ENCODE data around the gene NOX5.
A peak's percentile ranks its signal among the peaks of the same experiment; 100 is the strongest.

Gene NOX5

DNA sequence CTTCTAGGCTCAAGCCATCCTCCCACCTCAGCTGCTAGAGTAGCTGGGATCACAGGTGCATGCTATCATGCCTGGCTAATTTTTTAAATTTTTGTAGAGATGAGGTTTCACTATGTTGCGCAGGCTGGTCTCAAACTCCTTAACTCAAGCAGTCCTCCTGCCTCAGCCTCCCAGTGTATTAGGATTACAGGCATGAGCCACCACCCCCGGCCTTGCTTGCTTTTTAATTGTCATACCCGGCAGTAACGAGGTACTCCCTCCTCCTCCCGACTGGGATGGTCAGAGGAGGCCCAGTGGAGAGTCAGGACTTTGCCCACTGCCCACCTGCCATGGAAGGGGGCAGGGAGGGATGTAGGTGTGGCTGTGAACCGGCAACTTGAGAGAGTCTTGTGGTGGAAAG lies 4.5 kb downstream of the NOX5 start:
- DNase-seq (ENCODE audit: low spot score): no peak

DNA sequence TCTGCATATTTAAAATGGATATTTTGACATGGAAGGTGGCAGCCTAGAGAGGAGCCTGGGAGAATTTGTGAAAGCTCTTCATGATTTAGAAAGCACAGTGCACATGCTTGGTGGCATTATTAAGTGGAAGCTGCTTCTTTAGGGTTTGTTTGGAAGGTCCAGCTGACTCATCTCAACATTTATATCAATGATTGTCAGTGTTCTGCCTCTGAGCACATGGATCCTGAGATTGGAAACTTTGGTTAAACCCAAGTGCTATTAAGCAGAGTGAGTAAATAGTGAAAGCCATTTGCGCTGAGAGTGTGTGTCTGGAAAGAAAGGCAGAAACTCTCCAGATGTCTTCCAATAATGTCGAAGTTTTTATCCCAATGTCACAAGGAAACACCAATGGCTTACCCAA lies 7.4 kb downstream of the NOX5 start:
- DNase-seq (ENCODE audit: low spot score): no peak

DNA sequence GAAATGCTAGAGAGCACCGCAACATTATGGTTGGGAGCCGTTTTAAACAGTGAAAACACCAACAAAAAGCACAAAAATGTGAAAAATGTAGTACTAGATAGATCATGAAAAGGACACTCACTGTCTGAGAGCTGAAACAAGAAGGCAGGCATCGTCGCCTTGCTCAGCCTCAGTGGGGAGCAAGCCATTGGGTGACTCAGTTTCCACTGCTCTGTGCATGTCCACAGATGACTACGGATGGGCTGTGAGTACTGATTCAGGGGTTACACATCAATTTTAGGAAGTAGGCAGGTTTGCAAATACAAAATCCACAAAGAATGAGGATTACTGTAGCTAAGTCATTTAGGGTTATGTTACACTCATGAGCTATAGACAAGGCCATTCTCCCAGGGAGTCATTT lies 10.8 kb downstream of the NOX5 start:
- no peak for DNase-seq (ENCODE audit: low spot score)

DNA sequence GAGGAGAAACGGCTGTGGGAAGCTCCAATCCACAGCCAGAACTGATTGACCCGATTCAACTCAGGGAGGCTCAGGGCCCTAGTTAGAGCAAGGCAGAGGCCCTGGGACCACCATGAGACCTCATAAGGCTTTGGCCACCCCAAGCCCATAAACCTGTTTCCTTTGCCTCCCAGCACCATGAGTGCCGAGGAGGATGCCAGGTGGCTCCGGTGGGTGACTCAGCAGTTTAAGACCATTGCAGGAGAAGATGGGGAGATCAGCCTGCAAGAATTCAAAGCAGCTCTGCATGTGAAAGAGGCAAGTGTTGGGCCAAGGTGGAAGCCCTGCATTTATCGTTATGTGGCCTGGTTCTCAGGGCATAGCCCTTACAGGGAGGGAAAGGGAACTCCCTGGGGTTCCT lies 11.9 kb downstream of the NOX5 start:
- no peak for DNase-seq (ENCODE audit: low spot score)

DNA sequence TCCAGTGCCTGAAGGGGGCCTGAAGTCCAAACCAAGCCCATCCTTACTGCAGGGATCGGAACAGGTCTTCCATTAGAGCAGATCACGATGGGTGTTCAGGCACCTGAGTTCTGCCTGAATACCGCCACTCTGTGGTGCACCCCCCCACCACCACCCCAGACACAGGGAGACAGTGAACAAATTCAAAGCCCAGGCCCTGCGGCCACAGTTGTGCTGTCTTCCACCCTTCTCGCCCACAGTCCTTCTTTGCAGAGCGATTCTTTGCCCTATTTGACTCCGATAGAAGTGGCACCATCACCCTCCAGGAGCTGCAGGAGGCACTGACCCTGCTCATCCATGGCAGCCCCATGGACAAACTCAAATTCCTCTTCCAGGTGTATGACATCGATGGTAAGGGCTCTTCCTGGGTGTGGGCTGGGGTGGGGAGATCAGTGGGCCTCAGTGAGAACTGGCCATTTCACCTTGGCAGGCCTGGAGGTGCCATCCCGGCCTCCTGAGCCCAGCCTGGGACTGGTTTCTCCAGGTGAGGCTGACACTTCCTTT lies 13.6 kb downstream of the NOX5 start:
- no peak for DNase-seq (ENCODE audit: low spot score)

DNA sequence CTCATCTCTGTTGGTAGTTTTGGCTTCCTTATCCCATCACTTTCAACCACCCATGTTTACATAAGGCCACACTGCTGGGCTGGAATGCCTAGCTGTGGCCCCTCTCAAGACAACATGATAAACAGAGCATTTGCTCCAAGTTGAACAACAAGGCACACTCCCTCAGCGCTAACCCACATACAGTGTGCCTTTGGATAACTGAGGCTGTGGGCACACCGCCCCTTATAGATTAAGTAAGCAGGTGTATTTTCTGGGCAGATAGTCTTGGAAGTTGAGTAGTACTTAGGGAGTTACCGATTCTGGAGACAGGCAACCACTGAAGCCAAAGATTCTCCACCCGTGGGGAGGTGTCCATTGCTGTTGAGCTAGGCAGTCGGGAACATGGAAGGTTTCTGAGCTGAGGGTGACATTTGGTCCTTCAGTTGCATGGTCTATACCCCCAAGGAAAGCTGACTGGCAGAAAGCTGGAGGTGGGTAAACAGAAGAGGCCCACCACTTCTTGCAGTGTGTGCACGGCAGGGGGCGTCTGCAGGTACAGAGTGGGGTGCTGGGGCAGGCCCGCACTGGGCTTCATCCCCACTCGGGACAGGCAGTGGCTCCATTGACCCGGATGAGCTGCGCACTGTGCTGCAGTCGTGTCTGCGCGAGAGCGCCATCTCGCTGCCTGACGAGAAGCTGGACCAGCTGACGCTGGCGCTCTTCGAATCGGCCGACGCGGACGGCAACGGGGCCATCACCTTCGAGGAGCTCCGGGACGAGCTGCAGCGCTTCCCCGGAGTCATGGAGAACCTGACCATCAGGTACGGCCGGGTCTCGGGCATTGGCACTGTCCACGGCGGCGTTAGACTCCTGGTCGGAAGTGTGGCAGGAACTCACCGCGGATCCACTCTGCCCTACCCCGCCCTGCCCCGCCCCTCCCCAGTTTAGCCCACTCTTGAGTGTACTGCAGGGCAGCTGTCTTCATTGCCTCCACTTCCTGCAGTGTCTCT lies 16.8 kb downstream of the NOX5 start:
- peak; percentile 86 for DNase-seq (ENCODE audit: low spot score)

DNA sequence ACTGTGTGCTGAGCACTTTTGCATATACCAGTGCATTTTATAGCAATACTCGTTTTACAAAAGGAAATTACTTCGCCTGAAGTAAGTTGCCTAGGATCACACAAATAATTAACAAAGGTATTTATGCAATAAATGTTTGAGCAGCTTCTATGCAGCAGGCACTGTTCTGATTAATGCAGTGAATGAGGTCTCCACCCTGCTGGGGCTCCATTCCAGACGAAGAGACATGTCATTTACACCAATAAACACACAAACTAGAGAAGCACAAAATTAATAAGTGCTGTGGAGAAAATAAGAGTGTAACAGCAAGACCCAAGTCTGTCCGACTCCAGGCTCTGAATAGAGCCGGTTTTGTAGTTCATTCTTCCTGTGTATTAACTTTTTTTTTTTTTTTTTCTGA lies 17.5 kb downstream of the NOX5 start:
- DNase-seq (ENCODE audit: low spot score): no peak

DNA sequence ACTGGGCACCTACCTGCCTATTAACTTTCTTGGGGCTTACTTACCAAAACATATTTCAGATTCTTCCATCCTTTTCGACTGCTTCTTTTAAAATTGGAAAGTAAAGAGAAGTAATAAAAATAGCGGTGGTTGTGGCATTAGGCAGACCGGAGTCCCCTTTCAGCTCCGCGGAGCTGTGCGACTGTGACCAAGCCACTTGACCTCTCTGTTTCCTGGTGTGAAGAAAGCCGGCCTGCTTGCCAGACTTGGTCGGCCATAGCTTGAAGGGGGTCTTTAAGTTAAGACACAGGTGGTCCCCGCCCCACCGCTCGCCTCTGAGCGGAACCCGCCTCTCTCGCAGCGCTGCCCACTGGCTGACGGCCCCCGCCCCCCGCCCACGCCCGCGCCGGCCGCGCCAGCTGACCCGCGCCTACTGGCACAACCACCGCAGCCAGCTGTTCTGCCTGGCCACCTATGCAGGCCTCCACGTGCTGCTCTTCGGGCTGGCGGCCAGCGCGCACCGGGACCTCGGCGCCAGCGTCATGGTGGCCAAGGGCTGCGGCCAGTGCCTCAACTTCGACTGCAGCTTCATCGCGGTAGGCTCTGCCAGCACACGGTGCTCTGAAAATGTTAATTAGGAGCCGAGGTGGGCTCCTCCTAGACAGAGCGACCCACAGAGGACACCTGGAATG lies 18.3 kb downstream of the NOX5 start:
- peak; percentile 42 for DNase-seq (ENCODE audit: low spot score)

DNA sequence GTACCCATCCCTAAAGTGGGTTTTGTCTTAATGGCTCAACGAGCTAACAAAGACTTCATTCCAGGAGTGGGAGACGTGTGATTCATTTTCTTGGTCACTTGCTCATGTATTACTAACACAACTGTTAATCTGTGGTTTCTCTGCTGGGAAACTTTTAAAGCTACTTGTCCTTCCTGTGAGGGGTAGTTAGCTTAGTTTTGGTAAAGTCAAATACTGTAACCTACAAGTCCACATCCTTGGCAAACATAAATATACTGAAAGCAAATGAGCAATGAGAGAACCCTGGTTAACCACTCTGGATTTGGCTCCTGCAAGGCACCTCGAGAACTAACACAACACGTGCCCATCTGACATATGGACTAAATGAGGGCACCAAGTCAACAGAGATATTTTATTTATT lies 19.9 kb downstream of the NOX5 start:
- no peak for DNase-seq (ENCODE audit: low spot score)

DNA sequence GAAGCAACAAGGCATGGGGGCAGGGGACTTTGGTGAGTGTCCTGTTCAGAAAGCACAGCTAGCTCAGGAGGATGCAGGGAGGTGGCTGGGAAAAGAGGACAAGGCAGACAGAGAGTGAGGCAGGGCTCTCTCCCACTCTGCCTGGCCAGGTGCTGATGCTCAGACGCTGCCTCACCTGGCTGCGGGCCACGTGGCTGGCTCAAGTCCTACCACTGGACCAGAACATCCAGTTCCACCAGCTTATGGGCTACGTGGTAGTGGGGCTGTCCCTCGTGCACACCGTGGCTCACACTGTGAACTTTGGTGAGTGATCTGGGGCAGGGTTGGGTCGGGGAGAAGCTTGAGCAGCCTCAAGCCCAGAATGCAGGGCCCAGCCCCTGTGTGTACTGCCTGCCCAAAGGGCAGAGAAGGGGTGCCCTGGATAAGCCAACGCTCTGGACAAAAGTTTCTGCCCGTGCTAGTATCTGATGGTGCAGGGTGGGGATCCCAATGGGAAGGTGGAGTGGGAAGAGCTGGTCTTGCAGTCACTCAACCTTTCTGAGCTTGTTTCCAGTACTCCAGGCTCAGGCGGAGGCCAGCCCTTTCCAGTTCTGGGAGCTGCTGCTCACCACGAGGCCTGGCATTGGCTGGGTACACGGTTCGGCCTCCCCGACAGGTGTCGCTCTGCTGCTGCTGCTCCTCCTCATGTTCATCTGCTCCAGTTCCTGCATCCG lies 20.9 kb downstream of the NOX5 start:
- peak; percentile 76 for DNase-seq (ENCODE audit: low spot score)

DNA sequence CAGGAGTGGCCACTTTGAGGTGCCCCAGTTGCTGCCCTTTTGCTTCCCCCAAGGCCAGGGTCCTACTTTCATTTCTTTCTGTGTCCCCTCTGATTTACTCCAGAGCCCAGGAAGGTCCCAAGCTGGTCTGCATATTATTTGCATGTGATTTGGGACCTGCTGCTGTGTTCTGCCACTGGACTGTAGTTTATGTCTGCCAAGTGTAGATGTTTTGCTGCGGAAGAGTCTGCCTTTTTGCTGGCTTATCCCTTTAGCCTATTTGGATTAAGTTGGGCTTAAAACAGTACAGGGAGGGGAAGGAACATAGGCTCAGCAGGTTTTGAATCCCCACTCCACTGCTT lies 21.4 kb downstream of the NOX5 start:
- DNase-seq (ENCODE audit: low spot score): no peak

DNA sequence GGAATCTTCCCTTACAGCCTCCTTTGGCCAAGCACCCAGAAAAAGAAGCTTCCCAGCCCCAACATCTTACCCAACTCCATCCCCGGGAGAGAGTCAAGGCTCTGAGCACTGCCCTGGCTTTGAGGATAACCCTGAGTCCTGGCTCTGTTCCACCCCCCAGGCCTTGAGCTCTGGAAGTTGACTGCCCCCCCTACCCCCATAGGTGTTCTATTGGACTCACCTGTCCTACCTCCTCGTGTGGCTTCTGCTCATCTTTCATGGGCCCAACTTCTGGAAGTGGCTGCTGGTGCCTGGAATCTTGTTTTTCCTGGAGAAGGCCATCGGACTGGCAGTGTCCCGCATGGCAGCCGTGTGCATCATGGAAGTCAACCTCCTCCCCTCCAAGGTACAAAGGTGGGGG lies 22.3 kb downstream of the NOX5 start:
- no peak for DNase-seq (ENCODE audit: low spot score)

DNA sequence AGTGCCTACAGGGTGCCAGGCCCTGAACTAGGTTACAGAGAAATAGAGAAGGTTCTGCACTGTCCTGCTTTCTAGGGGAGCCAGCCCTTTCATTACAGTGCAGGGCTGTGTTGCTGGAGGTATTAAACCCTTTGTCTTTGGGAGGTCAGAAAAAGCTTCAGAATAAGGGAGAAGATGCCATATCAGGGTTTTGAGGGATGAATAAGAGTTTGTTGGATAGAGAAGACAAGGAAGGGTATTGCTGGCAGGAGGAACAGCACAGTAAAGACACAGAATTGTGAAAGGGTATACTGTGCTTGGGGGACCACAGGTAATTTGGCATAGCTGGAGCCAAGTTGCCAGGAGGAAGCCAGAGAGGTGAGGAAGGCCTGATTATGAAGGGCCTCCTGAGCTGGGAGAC lies 23.0 kb downstream of the NOX5 start:
- no peak for DNase-seq (ENCODE audit: low spot score)

DNA sequence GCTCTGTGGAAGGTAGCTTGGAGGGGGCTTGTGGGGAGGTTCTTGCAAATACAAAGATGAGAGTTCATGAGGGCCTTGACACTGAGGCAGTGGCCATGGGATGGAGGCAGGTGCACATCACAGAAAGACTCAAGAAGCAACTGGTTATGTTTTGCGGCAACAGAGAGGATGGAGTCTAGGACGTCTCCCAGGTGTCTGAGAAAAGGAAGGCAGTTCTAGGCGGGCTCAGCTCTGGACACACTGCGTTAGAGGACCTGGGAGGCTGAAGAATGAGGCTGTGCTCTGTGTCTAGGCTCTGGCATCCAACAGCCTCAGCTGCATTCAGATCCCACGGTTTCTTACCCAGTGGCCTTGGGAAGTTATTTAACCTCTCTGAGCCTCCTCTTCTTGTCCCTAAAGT lies 23.5 kb downstream of the NOX5 start:
- DNase-seq (ENCODE audit: low spot score): no peak

DNA sequence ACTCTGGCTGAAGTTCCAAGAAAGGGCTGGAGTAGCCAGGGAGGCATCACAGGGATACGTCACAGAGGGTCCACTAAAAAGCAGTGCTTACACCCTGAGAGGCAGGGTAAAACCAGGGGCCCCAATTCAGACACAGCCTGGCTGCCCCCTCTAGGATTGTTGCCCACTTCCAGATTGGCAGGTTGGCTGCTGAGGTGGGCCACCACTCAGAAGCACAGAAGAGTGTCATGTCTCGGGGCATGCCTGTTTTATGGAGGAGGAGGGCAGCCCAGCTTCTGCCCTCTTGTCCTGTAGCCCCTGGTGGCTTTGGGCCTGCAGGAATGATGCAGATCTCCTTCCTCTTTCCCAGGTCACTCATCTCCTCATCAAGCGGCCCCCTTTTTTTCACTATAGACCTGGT lies 24.0 kb downstream of the NOX5 start:
- DNase-seq (ENCODE audit: low spot score): no peak

DNA sequence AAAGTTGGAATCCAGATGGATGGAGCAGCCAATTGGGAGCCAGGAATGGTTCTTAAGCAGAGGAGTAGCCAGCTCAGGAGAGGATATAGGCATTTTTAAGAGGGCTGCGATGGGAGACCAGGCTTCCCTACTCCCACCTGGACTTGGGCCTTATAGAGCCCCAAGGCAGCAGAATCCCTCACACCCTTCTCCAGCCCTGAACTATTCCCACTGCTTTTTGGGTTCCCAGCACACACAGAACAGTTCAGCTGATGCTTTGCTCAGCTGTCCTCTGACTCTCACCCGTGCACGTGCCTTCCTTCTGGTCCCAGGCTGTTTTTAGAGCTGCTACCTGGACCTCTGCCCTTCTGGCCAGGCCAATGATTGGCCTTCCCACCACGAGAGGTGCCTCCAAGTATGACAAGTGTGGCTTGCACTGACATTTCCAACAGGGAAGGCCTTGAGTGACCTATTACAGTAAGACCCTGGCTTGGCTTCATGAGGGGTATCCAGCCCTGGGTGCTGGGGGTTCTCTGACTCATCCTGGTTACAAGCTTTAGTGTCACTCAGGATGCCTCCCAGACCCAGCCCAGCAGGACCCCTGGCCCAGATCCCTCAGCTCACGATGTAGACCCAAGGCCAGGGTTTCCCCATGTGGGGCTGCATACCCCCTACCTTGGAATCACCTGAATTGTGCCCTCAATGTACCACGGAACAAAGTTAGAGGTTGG lies 25.2 kb downstream of the NOX5 start:
- no peak for DNase-seq (ENCODE audit: low spot score)

DNA sequence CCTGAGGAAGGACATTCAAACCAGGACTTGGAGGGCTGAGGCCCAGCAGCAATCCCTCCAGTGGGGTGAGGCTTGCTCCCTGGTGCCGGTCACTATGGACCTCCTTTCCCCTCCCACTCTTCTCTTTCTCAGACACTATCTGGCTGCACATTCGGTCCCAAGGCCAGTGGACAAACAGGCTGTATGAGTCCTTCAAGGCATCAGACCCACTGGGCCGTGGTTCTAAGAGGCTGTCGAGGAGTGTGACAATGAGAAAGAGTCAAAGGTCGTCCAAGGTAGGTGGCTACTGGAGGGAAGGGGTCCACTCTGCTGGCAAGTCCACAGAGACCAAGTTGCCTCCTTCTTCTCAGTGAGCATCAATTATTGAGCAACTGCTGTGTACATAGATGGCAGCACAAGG lies 28.0 kb downstream of the NOX5 start:
- no peak for DNase-seq (ENCODE audit: low spot score)

DNA sequence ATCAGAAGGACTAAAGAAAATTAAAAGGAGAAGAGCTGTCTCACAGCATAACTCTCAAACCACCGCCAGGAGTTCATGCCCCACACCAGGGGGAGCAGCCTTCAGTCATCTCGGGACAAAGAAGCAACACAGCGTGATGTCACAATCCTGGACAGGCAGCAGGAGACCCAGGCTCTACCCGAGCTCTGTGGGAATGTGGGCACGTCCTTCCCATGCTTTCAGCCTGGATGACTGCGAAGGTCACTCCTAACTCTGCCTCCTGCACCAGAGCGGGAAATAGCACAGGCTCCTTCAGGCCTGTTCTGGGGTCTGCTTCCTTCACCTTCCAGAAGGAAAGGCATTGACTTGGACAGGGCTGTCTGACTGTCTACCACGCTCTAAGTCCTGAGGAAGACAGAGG lies 31.3 kb downstream of the NOX5 start:
- DNase-seq (ENCODE audit: low spot score): peak; percentile 38

DNA sequence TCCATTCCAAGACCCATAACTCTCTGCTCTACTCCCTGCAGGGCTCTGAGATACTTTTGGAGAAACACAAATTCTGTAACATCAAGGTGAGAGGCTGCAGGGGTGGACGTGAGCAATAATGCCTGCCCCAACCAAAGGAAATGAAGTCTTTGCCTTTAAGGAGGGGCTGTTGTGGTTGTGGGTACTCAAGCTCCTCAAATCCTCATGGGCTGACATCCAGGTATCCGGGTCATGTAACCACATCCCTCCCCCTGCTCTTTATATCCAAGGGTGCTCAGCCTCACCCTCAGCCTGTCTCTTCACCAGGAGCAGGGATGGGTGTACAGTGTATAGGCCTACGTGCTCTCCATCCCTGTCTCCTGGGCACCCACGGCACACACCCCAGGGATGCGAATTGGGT lies 32.3 kb downstream of the NOX5 start:
- DNase-seq (ENCODE audit: low spot score): no peak

DNA sequence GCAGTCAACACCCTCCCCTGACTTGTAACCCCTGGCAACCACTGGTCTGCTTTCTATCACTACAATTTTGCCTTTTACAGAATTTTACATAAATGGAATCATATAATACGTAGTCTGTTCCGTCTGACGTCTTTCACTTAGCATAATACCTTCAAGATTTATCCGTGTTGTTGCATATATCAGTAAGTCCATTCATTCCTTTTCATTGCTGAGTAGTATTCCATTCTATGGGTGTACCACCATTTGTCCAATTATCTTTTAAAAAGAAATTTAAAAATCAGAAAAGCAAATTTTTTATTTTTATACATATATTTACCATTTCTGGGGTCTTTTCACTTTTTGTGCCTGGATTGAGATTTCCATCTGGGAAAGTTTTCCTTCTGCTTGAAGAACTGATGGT lies 35.5 kb downstream of the NOX5 start:
- DNase-seq (ENCODE audit: low spot score): no peak

DNA sequence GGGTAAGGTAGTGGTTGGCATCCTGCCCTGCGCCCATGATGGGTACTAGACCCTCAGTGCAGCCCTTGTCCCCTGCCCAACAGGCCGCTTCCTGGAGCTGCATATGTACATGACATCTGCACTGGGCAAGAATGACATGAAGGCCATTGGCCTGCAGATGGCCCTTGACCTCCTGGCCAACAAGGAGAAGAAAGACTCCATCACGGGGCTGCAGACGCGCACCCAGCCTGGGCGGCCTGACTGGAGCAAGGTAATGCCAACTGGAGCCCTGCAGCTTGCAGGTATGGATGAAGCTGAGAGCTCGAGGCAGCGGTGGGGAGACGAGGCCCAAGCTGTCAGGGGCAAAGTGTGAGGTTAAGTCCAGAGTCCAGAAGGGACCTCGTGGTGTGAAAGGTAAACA lies 40.8 kb downstream of the NOX5 start:
- DNase-seq (ENCODE audit: low spot score): no peak

DNA sequence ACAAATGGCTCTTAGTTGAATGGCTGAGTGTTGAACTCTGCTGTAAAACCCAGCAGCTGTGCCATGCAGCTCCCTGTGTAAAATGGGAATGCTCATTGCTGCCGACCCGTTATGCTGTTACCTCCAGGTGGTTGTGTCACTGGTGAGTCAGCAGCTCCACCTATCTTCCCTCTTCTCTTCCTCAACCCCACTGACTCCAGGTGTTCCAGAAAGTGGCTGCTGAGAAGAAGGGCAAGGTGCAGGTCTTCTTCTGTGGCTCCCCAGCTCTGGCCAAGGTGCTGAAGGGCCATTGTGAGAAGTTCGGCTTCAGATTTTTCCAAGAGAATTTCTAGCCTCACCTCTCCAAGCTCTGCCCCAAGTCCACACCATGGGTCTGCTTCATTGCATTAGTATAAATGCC lies 41.9 kb downstream of the NOX5 start:
- peak; percentile 37 for DNase-seq (ENCODE audit: low spot score)

All from iPS-NIHi11 (cell line).